Measurements from ENCODE around the gene ADAT3.
A peak's percentile ranks its signal among the peaks of the same experiment; 100 is the strongest.

Gene ADAT3

GRCh38 chr19:1935484-1936208 lies 30.4 kb downstream of the ADAT3 start (continued):
- TF ChIP-seq, protein P1, sequence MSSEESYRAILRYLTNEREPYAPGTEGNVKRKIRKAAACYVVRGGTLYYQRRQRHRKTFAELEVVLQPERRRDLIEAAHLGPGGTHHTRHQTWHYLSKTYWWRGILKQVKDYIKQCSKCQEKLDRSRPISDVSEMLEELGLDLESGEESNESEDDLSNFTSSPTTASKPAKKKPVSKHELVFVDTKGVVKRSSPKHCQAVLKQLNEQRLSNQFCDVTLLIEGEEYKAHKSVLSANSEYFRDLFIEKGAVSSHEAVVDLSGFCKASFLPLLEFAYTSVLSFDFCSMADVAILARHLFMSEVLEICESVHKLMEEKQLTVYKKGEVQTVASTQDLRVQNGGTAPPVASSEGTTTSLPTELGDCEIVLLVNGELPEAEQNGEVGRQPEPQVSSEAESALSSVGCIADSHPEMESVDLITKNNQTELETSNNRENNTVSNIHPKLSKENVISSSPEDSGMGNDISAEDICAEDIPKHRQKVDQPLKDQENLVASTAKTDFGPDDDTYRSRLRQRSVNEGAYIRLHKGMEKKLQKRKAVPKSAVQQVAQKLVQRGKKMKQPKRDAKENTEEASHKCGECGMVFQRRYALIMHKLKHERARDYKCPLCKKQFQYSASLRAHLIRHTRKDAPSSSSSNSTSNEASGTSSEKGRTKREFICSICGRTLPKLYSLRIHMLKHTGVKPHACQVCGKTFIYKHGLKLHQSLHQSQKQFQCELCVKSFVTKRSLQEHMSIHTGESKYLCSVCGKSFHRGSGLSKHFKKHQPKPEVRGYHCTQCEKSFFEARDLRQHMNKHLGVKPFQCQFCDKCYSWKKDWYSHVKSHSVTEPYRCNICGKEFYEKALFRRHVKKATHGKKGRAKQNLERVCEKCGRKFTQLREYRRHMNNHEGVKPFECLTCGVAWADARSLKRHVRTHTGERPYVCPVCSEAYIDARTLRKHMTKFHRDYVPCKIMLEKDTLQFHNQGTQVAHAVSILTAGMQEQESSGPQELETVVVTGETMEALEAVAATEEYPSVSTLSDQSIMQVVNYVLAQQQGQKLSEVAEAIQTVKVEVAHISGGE (tag by site-specific recombination; conservative IDR thresholded peaks at IDR 0.05; ENCODE audit: low read depth), result no peak
- TF ChIP-seq KLF8 (tag by site-specific recombination; IDR thresholded peaks at IDR 0.05), result peak; percentile 74
- TF ChIP-seq ZNF518A (tag by site-specific recombination; conservative IDR thresholded peaks at IDR 0.05; ENCODE audit: low read depth), result 0 out of 2 replicates have a peak, but pooled peaks have one; percentile 35
- no peak for TF ChIP-seq ZNF2 (tag by site-specific recombination; IDR thresholded peaks at IDR 0.05)
- 0 out of 2 replicates have a peak, but pooled peaks have one; percentile 32 for TF ChIP-seq SP7 (tag by site-specific recombination; IDR thresholded peaks at IDR 0.05)

DNA sequence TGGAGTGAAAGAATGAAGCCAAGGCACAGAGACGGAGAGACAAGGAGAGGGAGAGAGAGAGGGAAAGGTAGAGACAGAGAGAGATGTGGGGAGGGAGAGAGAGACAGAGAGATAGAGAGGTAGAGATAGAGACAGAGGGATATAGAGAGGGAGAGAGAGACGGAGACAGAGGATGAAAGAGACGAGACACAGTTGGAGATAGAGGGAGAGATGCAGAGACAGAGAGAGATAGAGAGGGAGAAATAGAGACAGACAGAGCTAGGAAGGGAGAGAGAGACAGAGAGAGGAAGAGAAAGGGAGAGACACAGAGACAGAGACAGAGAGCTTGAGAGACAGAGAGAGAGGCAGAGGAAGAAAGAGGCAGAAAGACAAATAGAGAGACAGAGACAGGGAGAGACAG lies 31.2 kb downstream of the ADAT3 start:
- Histone ChIP-seq H3K4me1 (ENCODE audit: control insufficient read depth, insufficient read depth, low read length) (peaks cover 3% of the 10 kb centered on the region; the same call in 1 of the 2 replicates), H3K4me3 (ENCODE audit: low read depth, low read length) (no peak overlapping the region), H3K27ac (ENCODE audit: extremely low read depth, low read depth, low read length) (no peak overlapping the region), H3K36me3 (ENCODE audit: control insufficient read depth in 2 of 2, insufficient read depth in 1 of 2, low read length in 2 of 2) (no peaks in the 10 kb centered on the region), H3K9me3 (ENCODE audit: control insufficient read depth, insufficient read depth, low read depth, low read length) (no peaks in the 10 kb centered on the region)
- ChIA-PET CTCF (interaction anchor here (0.7 to 0.9 kb wide), 2 partner anchors 24 to 37 kb away, joined by 3 read pairs; no protein-coding TSS in a partner anchor), POLR2A (interaction anchor here (0.7 to 0.9 kb wide), 2 partner anchors 22 to 70 kb away, joined by 3 to 6 read pairs; no protein-coding TSS in a partner anchor)
- TF ChIP-seq ZNF214 (tag by site-specific recombination; IDR thresholded peaks at IDR 0.05; ENCODE audit: borderline replicate concordance), result no peak
- 0 out of 2 replicates have a peak, but pooled peaks have one; percentile 24 for TF ChIP-seq ZNF776 (tag by site-specific recombination; IDR thresholded peaks at IDR 0.05; ENCODE audit: borderline replicate concordance)
- no peak for TF ChIP-seq IKZF3 (tag by site-specific recombination; IDR thresholded peaks at IDR 0.05)
- 0 out of 2 replicates have a peak, but pooled peaks have one; percentile 26 for TF ChIP-seq ZNF157 (tag by site-specific recombination; IDR thresholded peaks at IDR 0.05)
- TF ChIP-seq SCRT1 (tag by site-specific recombination; IDR thresholded peaks at IDR 0.05; ENCODE audit: borderline replicate concordance), result no peak
- TF ChIP-seq INSM2 (tag by site-specific recombination; IDR thresholded peaks at IDR 0.05), result no peak
- TF ChIP-seq ZEB2 (tag by site-specific recombination; IDR thresholded peaks at IDR 0.05), result no peak
- TF ChIP-seq SP3 (tag by site-specific recombination; IDR thresholded peaks at IDR 0.05), result no peak
- no peak for TF ChIP-seq SALL2 (tag by site-specific recombination; IDR thresholded peaks at IDR 0.05; ENCODE audit: borderline replicate concordance)
- TF ChIP-seq ZNF654 (tag by site-specific recombination; IDR thresholded peaks at IDR 0.05; ENCODE audit: low read depth), result no peak
- TF ChIP-seq MEIS1 (CRISPR knock-in tag; IDR thresholded peaks at IDR 0.05; ENCODE audit: borderline replicate concordance), result no peak
- TF ChIP-seq OSR2 (tag by site-specific recombination; IDR thresholded peaks at IDR 0.05), result no peak
- TF ChIP-seq, protein P2, sequence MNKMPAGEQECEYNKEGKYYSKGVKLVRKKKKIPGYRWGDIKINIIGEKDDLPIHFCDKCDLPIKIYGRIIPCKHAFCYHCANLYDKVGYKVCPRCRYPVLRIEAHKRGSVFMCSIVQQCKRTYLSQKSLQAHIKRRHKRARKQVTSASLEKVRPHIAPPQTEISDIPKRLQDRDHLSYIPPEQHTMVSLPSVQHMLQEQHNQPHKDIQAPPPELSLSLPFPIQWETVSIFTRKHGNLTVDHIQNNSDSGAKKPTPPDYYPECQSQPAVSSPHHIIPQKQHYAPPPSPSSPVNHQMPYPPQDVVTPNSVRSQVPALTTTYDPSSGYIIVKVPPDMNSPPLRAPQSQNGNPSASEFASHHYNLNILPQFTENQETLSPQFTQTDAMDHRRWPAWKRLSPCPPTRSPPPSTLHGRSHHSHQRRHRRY (tag by site-specific recombination; IDR thresholded peaks at IDR 0.05), result no peak
- TF ChIP-seq ZBTB44 (tag by site-specific recombination; IDR thresholded peaks at IDR 0.05), result no peak
- TF ChIP-seq GLI4 (tag by site-specific recombination; IDR thresholded peaks at IDR 0.05), result no peak
- TF ChIP-seq MZF1 (tag by site-specific recombination; IDR thresholded peaks at IDR 0.05; ENCODE audit: borderline replicate concordance), result no peak
- no peak for TF ChIP-seq SETDB1 (IDR thresholded peaks at IDR 0.05; ENCODE audit: insufficient read length, low read length)
